Renal cortex interstitium (tissue), 11 donors: ENCODE measurements around the gene HLCS. TPM values are rescaled to one million over a fixed set of nuclear protein-coding genes. Genes with fewer than 3 reads are reported as not detected.
"Not testable (repeated sequence)": the region's sequence is repeated elsewhere in the genome, so short reads cannot be mapped to it uniquely, and the experiment has no call there.

Experiments used
- DNase-seq, 11 donors: peaks; one replicate each; pipeline ENCODE4 v3.0.0-alpha.2; 2013; ENCODE audit warnings: low read depth in 9 of 11, low spot score in 4 of 11; ENCODE audit errors: extremely low read depth in 1 of 11
- polyA plus RNA-seq, 3 donors: library from polyadenylated mRNA; unstranded; fragments of 120-200 nt; gene quantifications; one replicate each; pipeline ENCODE4 v1.2.1, GENCODE V29; 2013; ENCODE audit not compliant: insufficient read length in 3 of 3

HLCS gene
- polyA plus RNA-seq, 3 donors = 14.2 to 16.5 (median 16.2) TPM

DNA sequence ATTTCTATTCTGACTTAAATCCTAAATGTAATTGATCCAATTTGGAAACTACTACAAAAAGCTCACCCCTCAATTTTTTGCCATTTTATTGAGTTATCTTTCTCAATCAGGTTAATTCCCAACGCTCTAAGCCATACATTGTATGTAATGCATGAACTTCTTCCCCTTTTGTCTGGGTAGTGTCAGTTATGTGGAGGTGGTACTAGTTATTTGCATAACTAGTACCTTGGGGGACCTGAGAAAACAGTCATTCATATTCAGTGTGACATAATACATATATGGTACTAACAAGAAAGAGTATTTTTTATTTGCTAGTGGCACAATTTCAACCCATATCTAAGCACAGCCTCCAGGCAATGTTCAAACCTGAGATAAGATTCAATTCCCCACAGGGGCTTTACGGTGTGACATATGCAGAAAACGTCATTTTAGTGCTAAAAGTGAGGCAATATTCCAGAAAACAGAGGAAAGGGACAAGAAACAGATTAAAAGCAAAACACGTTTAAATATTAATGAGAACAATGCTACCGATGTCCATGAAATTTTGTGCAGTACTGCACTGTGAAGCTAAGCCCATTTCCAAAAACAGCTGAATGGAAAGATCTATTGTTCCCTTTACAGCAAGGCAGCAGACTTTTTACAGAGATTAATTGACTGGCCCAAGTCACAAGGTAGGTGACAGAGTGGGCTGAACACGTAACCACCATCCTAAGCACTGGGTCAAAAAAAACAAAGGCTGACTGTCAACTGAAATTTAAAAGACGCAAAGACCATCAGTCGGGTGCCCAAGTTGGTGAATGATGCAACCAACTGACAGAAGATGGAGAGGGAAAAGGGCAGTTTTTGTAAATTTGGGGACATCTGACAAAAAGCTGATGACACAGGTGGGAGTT lies 1.4 kb downstream of the HLCS start:
- no peak for DNase-seq

DNA sequence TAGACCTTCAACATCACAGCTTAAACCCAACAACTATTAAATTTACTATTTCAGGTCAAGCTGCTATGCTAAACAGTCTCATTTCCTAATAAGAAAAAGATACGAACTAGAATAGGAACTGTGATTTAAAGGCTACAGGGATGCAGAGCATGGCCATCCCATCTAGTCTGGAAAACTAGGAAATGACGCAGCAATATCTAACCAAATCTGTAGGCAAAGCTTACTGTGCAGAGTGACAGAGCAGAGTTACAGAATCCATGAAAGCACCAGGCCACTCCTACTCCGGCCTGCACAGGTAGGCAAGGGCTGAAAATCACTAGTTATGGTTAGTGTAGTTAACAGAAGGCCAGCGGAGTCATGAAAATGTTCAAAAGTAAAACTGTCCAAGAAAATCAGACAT lies 2.1 kb downstream of the HLCS start:
- no peak for DNase-seq

DNA sequence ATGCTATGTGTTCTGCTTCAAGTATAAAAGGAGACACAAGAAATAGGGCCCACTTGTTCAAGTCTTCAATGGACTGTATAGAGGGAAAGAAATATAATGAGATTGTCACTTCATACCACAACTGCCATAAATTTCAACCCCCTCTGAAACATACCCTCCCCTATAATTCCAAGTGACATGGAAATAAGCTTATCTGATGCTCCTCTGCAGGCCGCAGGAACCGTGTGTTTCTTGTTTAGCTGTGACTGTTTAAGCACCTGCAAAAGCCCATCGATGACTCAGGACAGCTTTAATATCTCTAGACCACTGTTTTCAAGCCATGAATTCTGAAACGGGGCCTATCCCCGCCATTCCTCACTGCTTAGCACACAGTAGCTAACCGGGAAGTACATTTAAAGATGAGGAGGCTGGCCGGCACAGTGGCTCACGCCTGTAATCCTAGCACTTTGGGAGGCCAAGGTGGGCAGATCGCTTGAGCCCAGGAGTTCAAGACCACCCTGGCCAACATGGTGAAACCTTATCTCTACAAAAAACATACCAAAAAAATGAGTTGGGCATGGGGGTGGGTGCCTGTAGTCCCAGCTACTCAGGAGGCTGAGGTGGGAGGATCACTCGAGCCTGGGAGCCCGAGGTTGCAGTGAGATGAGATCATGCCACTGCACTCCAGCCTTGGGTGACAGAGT lies 4.2 kb downstream of the HLCS start:
- DNase-seq = no peak

DNA sequence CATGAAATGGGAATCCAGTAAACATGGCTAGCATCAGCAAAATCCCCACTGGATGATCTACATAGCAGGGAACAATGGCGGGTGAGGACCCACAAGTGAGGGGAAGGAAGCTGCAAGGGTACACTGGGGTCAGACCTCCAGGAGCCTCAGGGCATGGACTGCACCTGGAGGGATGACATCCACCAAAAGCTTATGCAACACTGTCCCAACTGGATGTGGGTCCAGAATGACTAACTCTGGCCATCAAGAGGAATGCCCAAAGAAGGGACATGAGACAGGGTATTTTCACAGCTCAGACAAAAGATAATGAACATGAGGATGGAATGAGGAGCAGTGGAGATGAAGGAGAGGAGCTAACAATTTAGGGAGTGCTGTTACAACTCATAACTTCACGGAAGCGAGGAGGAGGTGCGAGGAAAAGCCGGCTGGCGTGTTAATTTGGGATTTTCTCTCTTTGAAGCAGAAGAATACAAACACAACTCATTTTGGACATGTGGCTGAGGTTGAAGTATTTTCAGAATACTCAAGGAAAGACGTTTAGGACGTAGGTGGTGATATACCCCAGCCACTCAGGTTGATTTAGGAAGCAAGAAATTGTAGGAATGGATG lies 5.7 kb downstream of the HLCS start:
- DNase-seq = no peak

DNA sequence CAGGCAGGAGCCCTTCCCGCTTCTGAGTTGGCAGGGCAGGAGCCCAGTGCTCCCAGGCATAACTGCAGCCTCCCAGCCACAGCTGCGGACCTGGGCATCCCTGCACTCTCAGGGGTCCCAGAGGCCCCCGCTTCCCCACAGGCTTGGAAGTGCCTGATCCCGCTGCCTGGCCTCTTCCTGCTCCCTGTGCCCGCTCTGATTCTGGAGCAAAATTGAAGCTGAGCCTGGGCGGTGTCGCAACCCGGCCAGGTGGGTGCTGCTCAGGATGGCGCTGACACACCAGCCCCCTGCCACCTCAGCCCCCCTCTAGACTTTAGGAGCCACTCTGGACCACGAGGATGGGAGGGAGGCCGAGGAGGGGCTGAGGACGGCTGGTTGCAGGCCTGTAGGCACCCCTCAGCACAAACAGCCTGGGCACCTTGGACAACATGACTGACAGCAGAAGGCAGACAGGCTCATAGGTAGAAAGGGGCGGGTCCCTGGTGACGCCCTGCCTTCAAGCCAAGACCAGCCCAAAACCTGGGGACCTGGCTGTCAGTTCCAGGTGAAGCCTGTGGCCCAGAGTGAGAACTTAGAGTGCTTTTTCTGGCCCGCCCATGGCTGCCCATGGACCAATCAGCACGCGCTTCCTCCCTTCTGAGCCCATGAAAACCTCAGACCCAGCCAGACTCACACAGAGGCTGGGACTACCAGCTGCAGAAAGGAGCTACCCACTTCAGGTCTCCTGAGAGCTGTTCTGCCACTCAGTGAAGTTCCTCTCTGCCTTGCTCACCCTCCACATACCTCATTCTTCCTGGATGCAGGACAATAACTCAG lies 7.2 kb downstream of the HLCS start:
- DNase-seq = no peak

DNA sequence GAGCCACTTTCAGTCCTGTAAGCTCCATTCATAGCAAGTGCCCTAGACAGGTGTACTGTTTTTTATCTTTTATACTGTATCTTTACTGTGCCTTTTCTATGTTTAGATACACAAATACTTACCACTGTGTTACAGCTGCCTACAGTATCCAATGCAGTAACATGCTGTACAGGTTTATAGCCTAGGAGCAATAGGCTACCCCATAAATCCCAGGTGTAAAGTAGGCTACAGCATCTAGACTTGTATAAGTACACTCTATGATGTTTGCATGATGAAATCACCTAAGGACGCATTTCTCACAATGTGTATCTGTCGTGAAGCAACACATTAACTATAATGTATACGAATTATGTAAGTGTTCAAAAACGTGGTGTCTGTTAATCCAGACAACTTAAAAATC lies 10.7 kb downstream of the HLCS start:
- no peak for DNase-seq

DNA sequence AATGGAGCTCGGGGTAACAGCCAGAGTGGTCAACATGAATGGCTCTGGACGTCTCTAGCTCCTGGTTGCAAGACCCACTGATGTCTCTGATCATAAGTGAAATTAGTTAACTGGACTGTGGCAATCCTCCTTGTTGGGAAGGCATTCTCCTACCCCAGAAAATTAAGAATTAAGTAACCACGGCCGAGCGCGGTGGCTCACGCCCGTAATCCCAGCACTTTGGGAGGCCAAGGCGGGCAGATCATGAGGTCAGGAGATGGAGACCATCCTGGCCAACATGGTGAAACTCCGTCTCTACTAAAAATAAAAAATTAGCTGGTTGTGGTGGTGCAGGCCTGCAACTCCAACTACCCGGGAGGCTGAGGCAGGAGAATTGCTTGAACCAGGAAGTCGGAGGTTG lies 14.1 kb downstream of the HLCS start:
- not testable (repeated sequence) for DNase-seq

DNA sequence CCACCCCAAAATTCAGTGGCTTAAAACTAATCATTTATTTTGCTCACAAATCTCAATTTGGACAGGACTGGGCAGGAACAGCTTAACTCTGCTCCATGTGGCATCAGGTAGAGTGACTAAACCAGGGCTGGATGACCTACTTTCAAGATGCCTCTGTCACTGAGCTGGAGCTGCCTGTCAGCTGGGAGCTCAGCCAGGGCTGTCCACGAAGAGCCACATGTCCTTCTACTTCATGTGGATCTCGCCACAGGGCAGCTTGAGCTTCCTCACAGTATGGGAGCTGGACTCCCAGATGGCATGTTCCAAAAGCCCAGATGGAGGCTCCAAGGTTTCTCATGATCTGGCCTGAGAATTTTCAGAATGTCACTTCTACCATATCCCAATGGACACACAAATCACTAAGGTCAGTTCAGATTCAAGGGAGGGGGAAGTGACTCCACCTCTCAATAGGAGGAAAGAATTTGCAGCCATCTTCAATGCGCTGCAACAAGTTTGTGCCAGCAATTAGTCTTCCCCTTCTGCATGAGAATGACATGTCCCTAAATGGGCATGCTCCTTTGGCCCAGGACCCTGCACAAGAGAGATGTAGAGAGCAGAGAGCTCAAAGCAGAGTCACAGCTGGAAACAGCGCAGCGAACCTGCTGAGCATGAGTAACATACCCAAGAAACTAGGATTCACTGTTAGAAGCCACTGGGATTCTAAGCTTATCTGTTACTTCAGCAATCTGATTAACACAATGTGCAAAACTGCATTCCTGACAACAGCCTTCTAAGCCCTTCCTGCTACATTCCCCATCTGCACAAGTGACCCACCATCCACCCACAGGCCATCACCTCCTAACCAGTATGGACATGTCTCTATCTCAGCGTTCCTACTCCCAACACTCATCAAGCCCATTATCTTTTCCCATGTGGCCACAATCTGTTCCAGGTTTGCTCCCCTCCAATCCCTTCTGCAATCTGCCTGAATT lies 17.0 kb downstream of the HLCS start:
- DNase-seq = no peak

DNA sequence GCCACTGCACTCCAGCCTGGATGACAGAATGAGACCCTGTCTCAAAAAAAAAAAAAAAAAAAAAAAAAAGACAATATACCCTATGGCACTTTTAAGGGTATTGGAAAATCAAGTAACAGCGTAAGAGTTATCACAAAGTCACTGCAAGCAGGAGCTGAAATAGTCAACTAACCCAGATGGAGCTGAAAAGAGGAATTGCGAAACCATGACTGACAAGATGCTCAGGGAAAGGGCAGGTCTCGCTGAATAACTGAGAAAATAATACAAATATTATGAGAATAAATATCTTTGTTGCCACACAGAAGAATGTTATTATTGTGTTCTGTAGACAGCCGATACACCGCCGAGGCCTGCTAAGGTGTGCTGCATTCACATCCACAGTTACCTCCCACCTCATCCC lies 17.8 kb downstream of the HLCS start:
- DNase-seq = no peak

DNA sequence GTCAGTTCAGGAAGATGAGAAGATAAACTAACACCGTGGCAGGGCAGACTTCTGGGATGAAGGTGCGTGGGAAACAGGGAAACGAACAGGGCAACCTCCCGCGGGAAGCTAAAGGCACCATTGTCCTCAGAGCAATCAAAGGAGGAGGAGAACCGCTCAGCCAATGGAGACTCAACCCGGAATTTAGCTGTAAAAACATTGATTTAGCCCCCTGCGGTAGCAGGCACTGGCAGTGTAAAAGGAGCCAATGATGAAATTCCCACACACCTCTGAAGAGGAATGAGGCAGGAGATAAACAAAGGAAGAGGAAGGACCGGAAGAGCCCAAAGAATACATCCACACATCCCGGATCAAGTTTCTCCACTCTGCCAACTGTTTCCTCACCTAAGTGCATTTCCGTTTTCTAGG lies 19.5 kb downstream of the HLCS start:
- DNase-seq = no peak

DNA sequence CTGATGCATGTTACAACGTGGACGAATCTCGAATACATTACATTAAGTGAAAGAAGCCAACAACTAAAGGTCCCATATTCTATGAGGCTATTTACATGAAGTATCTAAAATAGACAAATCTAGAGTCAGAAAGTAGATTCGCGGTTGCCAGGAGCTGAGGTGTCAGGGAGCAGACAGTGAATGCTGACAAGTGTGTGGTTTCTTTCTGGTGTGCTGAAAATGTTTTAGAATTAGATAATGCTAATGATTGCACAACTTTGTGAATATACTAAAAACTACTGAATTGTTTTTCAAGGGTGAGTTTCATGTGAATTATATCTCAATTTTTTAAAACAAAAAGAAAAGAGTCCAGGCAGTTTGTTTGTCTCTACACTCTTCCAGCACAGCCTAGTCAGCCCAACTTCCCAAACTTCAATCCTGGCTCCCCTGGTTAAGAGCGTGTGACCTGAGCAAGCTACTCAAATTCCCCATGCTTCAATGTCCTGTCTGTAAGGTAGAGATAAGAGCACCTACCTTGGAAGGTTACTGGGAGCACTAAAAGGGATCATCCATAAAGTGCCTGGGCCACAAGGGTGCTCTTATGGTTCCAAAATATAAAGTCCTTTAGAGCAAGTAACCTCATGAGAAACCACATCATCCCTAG lies 20.9 kb downstream of the HLCS start:
- no peak for DNase-seq

DNA sequence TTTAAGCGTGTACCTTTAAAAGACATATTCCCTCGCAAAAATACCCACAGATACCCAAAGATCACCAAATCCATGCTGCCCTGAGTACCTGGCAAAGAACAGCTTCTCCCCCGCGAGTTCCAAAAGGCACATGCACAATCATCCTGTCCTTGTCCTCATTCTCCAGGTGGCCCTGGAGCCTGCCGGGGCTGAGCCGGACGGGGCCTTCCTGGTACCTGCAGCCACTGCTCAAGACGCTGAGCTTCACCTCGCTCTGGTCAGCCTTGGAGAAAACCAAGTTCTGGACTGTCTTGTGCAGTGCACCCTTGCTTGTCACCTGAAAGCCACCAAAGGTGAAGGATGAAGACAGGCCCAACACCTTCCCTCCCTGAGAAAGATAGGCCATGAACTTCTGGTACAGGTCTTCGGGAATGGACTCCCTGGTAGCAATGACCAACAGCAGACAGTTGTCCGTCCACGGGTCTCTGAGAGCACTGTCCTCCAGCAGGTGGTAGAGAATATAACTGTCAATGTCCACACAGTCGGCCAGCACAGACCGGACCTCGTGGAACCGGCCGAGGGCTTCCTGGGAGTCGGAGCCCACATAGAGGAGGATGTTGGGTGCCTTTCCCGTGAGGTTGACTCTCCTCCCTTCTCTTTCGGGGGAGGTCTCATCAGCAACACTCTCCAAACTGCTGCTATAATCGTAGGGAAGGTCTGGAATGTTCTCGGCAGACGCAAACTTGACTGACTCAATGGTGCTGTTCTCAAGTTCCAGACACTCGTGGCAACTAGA lies 29.9 kb downstream of the HLCS start:
- no peak for DNase-seq

DNA sequence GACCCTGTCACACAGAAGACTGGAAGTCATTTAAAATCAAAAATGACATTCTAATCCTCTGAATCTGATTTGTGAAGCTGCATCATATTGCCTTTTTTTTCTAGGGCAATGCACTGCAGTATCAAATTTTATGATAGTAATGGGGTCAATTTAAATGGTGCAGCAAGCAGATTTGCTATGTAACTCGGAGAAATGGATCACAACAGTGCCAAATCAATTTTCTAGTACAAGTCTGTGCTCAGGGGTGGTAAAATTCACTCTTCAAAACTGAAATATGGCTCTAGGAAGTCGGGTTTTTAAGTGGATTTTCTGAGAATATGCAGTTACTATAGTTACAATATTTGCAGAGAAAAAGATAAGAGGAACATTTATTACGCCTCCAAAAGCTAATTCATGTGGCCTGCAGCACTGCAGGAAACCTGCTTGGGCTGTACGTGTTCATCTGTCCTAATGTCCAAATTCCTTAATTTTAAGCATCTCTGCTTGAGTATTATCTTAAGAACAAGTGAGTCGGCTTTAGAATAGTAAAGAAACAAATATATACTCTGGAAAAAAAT lies 31.5 kb downstream of the HLCS start:
- no peak for DNase-seq

DNA sequence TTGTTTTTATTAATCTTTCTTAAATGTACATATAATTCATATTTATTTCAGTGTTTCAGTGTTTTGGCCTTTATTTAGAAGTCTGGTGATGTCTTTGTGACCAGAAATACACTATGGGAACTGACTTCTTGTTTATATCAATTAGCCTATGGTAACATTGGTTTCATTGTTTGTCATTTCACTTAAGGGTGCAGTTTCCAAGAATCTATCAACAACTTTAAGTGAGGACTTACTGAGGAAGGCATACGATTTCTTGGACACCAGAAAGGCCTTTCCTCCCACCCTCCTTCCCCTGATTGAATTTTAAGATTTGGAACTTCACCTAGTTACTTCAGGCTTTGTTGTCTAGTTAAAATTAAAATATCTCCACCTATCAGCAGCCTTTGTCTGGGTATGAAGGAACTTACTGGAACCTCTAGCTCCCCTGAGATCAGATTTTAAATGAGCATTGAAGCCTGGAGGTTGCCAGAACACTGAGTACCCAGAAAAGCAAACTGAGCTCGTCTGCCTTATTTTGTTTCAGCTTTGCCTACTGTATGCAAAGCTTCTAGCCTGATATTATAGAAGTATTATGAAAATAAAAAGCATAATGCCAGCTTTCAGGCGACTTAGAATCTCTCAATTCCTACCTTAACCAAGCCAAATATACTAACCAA lies 34.2 kb downstream of the HLCS start:
- DNase-seq = no peak

DNA sequence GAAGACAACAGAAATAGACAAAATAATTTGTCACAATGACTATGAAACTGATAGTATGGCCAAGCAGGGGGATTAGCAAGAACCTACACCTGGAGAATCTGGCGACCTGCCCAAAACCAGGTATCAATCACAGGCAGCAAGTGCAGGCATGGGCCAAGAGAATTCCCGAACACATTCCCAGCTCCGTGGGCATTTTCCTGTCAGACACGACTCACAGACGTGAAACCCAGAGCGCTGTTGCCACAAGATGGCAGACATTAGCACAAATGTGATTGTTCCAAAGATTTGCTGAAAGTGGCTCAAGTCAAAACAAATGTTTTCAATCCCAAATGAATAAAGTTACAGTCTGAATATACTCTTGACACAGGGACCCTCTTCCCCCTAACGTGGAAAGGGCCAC lies 36.8 kb downstream of the HLCS start:
- DNase-seq = no peak

DNA sequence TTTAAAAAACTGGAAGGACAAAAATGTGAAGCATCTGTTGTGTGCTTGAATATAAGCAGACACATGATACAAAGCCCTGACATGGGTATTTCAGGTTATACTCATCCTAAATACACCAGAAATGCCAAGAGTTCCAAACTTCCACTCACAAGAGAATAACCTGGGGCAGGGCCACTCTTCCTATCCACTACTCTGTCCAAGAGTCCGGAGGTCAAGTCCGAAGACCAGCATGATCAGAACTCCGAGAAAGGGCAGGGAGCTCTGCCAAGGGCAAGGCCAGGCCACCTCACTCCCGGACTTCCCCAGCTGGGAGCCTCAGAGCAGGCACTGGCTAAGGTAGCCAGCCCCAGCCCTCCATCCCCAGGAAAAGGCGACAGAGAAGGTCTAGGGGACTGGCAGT lies 37.5 kb downstream of the HLCS start:
- no peak for DNase-seq
